Upper lobe of right lung (tissue), 1 donor: ENCODE results near the gene CCDC13. TPM values are rescaled to one million over a fixed set of nuclear protein-coding genes. Genes with fewer than 3 reads are reported as not detected.

Experiments used
- ATAC-seq: fragments of 200-7000 bp; cut with Tn5 transposase; one replicate; pipeline ENCODE4 v1.9.1; 2020; ENCODE audit warnings: mild to moderate bottlenecking, moderate library complexity
- DNase-seq: peaks from one replicate; pipeline ENCODE4 v3.0.0-alpha.2; 2020
- H3K27ac ChIP-seq: fragments of 200-600 bp; one replicate; pipeline ENCODE4 v1.8.0; 2022
- H3K27me3 ChIP-seq: fragments of 200-600 bp; one replicate; pipeline ENCODE4 v1.8.0; 2022; ENCODE audit warnings: mild to moderate bottlenecking
- H3K36me3 ChIP-seq: fragments of 200-600 bp; one replicate; pipeline ENCODE4 v1.8.0; 2022
- H3K4me1 ChIP-seq: fragments of 200-600 bp; one replicate; pipeline ENCODE4 v1.8.0; 2022
- H3K4me3 ChIP-seq: fragments of 200-600 bp; one replicate; pipeline ENCODE4 v1.8.0; 2022; ENCODE audit warnings: mild to moderate bottlenecking
- H3K9me3 ChIP-seq: fragments of 200-600 bp; one replicate; pipeline ENCODE4 v1.8.0; 2022
- CTCF ChIP-seq: fragments of 200-600 bp; IDR thresholded peaks from one replicate; pipeline ENCODE4 v1.8.0; 2022; ENCODE audit warnings: antibody characterized with exemption
- intact Hi-C: fragments of 100-400 bp; cut with DNase I; formaldehyde crosslinking; loops from one replicate; pipeline ENCODE4 v1.11.0; 2022
- total RNA-seq: library from RNA; stranded (reverse); fragmentation: NEBNext Ultra II Directional; extraction: Animal tissue kit (Norgen Biotek cat#: 25700); gene quantifications from one replicate; pipeline ENCODE4 v1.2.1, GENCODE V29; 2021
- donor health status: DM: no; HTN: yes; CAD: no; lungs with severe emphysema.

Gene CCDC13
- total RNA-seq, 1 donor from 2014 or later = 0.87 TPM

DNA sequence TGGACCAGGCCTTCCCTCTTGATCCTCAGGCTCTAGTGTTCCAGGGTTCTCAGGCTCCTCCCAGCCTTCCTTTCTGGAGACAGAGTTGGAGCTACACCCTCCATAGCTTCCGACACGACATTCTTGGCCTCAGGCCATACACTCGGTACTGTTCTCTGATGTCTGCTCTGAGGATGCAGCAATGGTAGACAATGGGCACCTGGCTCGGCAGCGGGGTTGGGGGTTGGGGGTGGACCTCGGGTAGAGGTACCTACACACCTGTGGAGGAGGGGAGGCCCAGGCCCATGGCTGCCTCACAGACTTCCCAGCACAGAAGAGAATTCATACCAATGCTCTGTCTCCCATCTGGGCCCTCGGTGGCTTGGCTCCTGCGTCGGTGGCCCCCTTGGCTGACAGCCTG lies 21.4 kb downstream of the CCDC13 start:
- no peaks in the 10 kb centered on the region for H3K9me3 ChIP-seq
- H3K4me1 ChIP-seq = peaks cover 3% of the 10 kb centered on the region
- DNase-seq = no peak
- intact Hi-C loops = no loop called here
- H3K27ac ChIP-seq = no peak overlapping the region
- no peaks in the 10 kb centered on the region for H3K36me3 ChIP-seq
- H3K27me3 ChIP-seq = no peaks in the 10 kb centered on the region
- peak; percentile 3 for ATAC-seq
- no peak for TF ChIP-seq CTCF
- no peak overlapping the region for H3K4me3 ChIP-seq

GRCh38 chr3:42750834-42751233 lies 22.2 kb downstream of the CCDC13 start:
- Histone ChIP-seq H3K36me3 (no peaks in the 10 kb centered on the region), H3K27ac (no peak overlapping the region), H3K9me3 (no peaks in the 10 kb centered on the region), H3K4me1 (peaks cover 11% of the 10 kb centered on the region), H3K27me3 (no peaks in the 10 kb centered on the region), H3K4me3 (no peak overlapping the region)
- no peak for TF ChIP-seq CTCF
- ATAC-seq (no peak), DNase-seq (no peak)
- intact Hi-C loops = no loop called here

DNA sequence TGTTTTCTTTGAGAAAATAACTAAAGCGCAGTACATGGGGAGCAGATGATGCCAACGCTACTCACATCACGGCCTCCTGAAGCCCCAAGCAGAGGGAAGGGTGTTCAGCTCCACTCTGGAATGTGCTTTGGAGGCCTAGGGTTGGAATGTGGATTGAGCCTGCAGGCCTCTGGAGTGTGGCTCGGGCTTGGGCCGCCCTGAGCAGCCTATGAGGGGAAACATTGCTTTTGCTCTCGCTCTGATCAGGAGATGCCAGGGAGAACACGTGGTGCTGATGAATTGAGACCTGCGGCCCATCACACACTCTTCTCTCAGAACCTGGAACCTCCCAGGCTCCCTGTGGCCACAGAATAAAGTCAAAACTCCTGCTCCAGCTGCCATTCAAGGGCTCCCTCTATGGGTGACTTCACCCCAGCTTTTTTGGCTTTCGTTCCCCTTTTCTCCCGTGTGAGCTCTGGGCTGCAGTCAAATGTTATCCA lies 23.3 kb downstream of the CCDC13 start:
- peak; percentile 45 for TF ChIP-seq CTCF
- no peaks in the 10 kb centered on the region for H3K36me3 ChIP-seq
- no peak overlapping the region for H3K27ac ChIP-seq
- DNase-seq (no peak), ATAC-seq (peak; percentile 50)
- intact Hi-C loops = no loop called here
- H3K9me3 ChIP-seq = no peaks in the 10 kb centered on the region
- H3K4me1 ChIP-seq = peaks cover 14% of the 10 kb centered on the region
- no peaks in the 10 kb centered on the region for H3K27me3 ChIP-seq
- H3K4me3 ChIP-seq = no peak overlapping the region

DNA sequence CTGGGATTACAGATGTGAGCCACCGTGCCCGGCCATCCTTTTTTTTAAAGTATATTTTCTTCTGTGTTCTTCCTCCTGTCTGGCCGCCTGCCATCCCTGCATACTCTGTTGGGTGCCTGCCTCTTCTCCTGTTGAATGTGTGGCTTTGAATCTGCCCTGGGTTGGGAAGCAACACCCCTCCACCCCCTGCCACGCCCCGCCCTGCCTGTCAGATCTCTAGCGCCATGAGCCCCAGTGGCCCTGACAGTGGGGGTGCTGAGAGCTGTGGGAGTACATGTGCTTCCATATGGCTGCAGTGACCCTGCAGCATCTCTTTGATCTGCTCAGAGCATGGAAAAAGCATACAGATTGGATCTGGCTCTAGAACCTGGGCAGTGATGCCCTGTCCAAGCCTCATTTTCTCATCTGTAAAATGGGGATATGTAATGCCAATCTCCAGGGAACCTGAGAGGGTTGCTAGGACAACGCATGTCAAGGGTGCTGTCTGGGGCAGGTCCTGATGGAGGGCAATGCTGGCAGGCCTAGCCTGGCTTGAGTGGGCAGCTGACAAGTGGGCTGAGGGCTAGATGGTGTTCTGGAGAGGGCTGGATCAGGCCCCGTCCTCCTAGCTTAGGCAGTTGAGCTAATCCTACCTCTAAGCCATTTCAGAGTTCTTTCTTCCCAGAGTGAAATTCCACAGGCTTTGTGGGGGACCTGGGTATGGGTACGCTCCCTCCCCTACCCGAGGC lies 23.9 kb downstream of the CCDC13 start:
- H3K27ac ChIP-seq = no peak overlapping the region
- H3K36me3 ChIP-seq = no peaks in the 10 kb centered on the region
- H3K4me1 ChIP-seq = peaks cover 14% of the 10 kb centered on the region
- ATAC-seq = no peak
- no peaks in the 10 kb centered on the region for H3K9me3 ChIP-seq
- H3K4me3 ChIP-seq = no peak overlapping the region
- DNase-seq = no peak
- intact Hi-C loops = no loop called here
- no peaks in the 10 kb centered on the region for H3K27me3 ChIP-seq
- TF ChIP-seq CTCF = no peak

DNA sequence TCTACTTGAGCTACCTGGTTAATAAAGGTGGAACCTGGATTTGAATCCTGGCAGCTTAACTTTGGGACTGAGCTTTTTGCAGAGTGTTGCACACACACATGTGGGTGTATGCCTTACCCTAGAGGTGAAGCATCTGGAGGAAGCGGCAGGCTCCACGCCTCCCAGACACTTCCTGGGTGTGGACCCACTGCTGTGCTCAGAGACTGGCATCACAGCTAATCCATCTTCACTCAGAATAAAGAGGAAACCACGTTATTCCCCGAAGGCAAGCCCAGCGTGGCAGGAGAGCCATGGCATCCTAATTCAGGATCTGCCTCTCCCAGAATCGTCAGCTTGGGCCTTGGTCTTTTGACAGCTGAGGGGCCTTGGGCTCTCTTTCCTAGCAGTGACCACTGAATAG lies 25.5 kb downstream of the CCDC13 start:
- Histone ChIP-seq H3K36me3 (no peaks in the 10 kb centered on the region), H3K27me3 (no peaks in the 10 kb centered on the region), H3K27ac (no peak overlapping the region), H3K9me3 (no peaks in the 10 kb centered on the region), H3K4me1 (peaks cover 14% of the 10 kb centered on the region), H3K4me3 (no peak overlapping the region)
- intact Hi-C loops = no loop called here
- peak; percentile 50 for ATAC-seq
- DNase-seq = no peak
- TF ChIP-seq CTCF = no peak
